ENCODE measurements around the gene TXLNA. TPM values are rescaled to one million over a fixed set of nuclear protein-coding genes. Genes with fewer than 3 reads are reported as not detected.

The TXLNA gene
- total RNA-seq, 2 donors from 2014 or later: 97.1 to 113 TPM

GRCh38 chr1:32192220-32192948, 12.9 kb downstream of the TXLNA start:
- DNase-seq: no peak
- Mint-ChIP-seq H3K27ac (no peak overlapping the region), H3K4me1 (ENCODE audit: low read depth) (peaks cover 67% of the 10 kb centered on the region), H3K9me3 (no peaks in the 10 kb centered on the region), H3K27me3 (ENCODE audit: low read depth) (no peaks in the 10 kb centered on the region), H3K36me3 (ENCODE audit: insufficient read depth in 2 of 2) (peaks cover 18 to 56% of the 10 kb centered on the region in 2 donors), H3K4me3 (no peak overlapping the region)
- no peak for ATAC-seq (replicated peaks in 1 of 2)

- Mint-ChIP-seq H3K4me3 (no peak overlapping the region), H3K9me3 (no peaks in the 10 kb centered on the region), H3K27ac (no peak overlapping the region), H3K4me1 (ENCODE audit: low read depth) (peaks cover 82% of the 10 kb centered on the region), H3K27me3 (ENCODE audit: low read depth) (no peaks in the 10 kb centered on the region), H3K36me3 (ENCODE audit: insufficient read depth in 2 of 2) (peaks cover 15 to 42% of the 10 kb centered on the region in 2 donors)
- no peak for DNase-seq
- no peak for ATAC-seq (replicated peaks in 1 of 2)
These were observed 15.5 kb downstream of the TXLNA start for GRCh38 chr1:32194984-32195383.

GRCh38 chr1:32195531-32195930, 16.1 kb downstream of the TXLNA start:
- Mint-ChIP-seq H3K4me3 (no peak overlapping the region), H3K36me3 (ENCODE audit: insufficient read depth in 2 of 2) (peaks cover 12 to 37% of the 10 kb centered on the region in 2 donors), H3K27ac (no peak overlapping the region), H3K27me3 (ENCODE audit: low read depth) (no peaks in the 10 kb centered on the region), H3K4me1 (ENCODE audit: low read depth) (peaks cover 88% of the 10 kb centered on the region), H3K9me3 (no peaks in the 10 kb centered on the region)
- DNase-seq (no peak), ATAC-seq (replicated peaks in 1 of 2) (no peak)

- no peak overlapping the region for H3K27ac Mint-ChIP-seq
- H3K36me3 Mint-ChIP-seq (ENCODE audit: insufficient read depth in 2 of 2): peaks cover 12 to 35% of the 10 kb centered on the region in 2 donors
- no peaks in the 10 kb centered on the region for H3K27me3 Mint-ChIP-seq (ENCODE audit: low read depth)
- ATAC-seq (replicated peaks in 1 of 2): peak in 1 of 2 donors; percentile 11
- peak overlapping the region; percentile 43 to 58 for H3K4me3 Mint-ChIP-seq
- DNase-seq: no peak
- no peaks in the 10 kb centered on the region for H3K9me3 Mint-ChIP-seq
- H3K4me1 Mint-ChIP-seq (ENCODE audit: low read depth): peaks cover 90% of the 10 kb centered on the region
These were observed 16.7 kb downstream of the TXLNA start for GRCh38 chr1:32195972-32196823.

GRCh38 chr1:32197074-32197473, 17.6 kb downstream of the TXLNA start:
- no peak for DNase-seq
- H3K27ac Mint-ChIP-seq: no peak overlapping the region
- ATAC-seq (replicated peaks in 1 of 2): no peak
- no peaks in the 10 kb centered on the region for H3K9me3 Mint-ChIP-seq
- no peaks in the 10 kb centered on the region for H3K27me3 Mint-ChIP-seq (ENCODE audit: low read depth)
- peaks cover 8 to 27% of the 10 kb centered on the region in 2 donors for H3K36me3 Mint-ChIP-seq (ENCODE audit: insufficient read depth in 2 of 2)
- peaks cover 90% of the 10 kb centered on the region for H3K4me1 Mint-ChIP-seq (ENCODE audit: low read depth)
- H3K4me3 Mint-ChIP-seq: no peak overlapping the region

DNA sequence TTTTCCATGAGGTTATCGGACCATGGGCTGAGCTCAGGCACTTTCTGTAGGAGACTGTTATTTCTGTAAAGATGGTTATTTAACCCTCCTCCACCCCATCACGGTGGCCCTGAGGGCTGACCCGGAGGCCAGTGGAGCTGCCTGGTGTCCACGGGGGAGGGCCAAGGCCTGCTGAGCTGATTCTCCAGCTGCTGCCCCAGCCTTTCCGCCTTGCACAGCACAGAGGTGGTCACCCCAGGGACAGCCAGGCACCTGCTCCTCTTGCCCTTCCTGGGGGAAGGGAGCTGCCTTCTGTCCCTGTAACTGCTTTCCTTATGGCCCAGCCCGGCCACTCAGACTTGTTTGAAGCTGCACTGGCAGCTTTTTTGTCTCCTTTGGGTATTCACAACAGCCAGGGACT, 18.4 kb downstream of the TXLNA start:
- no peak for DNase-seq
- H3K27ac Mint-ChIP-seq: peak overlapping the region; percentile 26
- H3K9me3 Mint-ChIP-seq: no peaks in the 10 kb centered on the region
- H3K4me1 Mint-ChIP-seq (ENCODE audit: low read depth): peaks cover 89% of the 10 kb centered on the region
- peaks cover 8 to 23% of the 10 kb centered on the region in 2 donors for H3K36me3 Mint-ChIP-seq (ENCODE audit: insufficient read depth in 2 of 2)
- H3K4me3 Mint-ChIP-seq: no peak overlapping the region
- ATAC-seq (replicated peaks in 1 of 2): no peak
- H3K27me3 Mint-ChIP-seq (ENCODE audit: low read depth): no peaks in the 10 kb centered on the region

GRCh38 chr1:32198237-32199042, 19.0 kb downstream of the TXLNA start:
- H3K4me3 Mint-ChIP-seq: peak overlapping the region in 1 of 2 donors; percentile 24
- H3K27me3 Mint-ChIP-seq (ENCODE audit: low read depth): no peaks in the 10 kb centered on the region
- peaks cover 86% of the 10 kb centered on the region for H3K4me1 Mint-ChIP-seq (ENCODE audit: low read depth)
- no peak for ATAC-seq (replicated peaks in 1 of 2)
- H3K9me3 Mint-ChIP-seq: no peaks in the 10 kb centered on the region
- H3K27ac Mint-ChIP-seq: no peak overlapping the region
- peaks cover 8 to 17% of the 10 kb centered on the region in 2 donors for H3K36me3 Mint-ChIP-seq (ENCODE audit: insufficient read depth in 2 of 2)
- DNase-seq: no peak

GRCh38 chr1:32199043-32199716, 19.7 kb downstream of the TXLNA start:
- H3K4me1 Mint-ChIP-seq (ENCODE audit: low read depth): peaks cover 81% of the 10 kb centered on the region

GRCh38 chr1:32199717-32200072, 20.2 kb downstream of the TXLNA start:
- H3K27ac Mint-ChIP-seq: no peak overlapping the region
- peaks cover 78% of the 10 kb centered on the region for H3K4me1 Mint-ChIP-seq (ENCODE audit: low read depth)
- H3K27me3 Mint-ChIP-seq (ENCODE audit: low read depth): no peaks in the 10 kb centered on the region
- peak overlapping the region; percentile 88 to 90 for H3K4me3 Mint-ChIP-seq
- peaks cover 2 to 8% of the 10 kb centered on the region in 2 donors for H3K36me3 Mint-ChIP-seq (ENCODE audit: insufficient read depth in 2 of 2)
- DNase-seq (no peak), ATAC-seq (replicated peaks in 1 of 2) (no peak)
- no peaks in the 10 kb centered on the region for H3K9me3 Mint-ChIP-seq

More at GRCh38 chr1:32199043-32199716, 19.7 kb downstream of the TXLNA start:
- no peak for ATAC-seq (replicated peaks in 1 of 2)
- Mint-ChIP-seq H3K36me3 (ENCODE audit: insufficient read depth in 2 of 2) (peaks cover 3 to 11% of the 10 kb centered on the region in 2 donors), H3K9me3 (no peaks in the 10 kb centered on the region), H3K27me3 (ENCODE audit: low read depth) (no peaks in the 10 kb centered on the region), H3K4me3 (peak overlapping the region in 1 of 2 donors; percentile 90), H3K27ac (no peak overlapping the region)
- DNase-seq: no peak

DNA sequence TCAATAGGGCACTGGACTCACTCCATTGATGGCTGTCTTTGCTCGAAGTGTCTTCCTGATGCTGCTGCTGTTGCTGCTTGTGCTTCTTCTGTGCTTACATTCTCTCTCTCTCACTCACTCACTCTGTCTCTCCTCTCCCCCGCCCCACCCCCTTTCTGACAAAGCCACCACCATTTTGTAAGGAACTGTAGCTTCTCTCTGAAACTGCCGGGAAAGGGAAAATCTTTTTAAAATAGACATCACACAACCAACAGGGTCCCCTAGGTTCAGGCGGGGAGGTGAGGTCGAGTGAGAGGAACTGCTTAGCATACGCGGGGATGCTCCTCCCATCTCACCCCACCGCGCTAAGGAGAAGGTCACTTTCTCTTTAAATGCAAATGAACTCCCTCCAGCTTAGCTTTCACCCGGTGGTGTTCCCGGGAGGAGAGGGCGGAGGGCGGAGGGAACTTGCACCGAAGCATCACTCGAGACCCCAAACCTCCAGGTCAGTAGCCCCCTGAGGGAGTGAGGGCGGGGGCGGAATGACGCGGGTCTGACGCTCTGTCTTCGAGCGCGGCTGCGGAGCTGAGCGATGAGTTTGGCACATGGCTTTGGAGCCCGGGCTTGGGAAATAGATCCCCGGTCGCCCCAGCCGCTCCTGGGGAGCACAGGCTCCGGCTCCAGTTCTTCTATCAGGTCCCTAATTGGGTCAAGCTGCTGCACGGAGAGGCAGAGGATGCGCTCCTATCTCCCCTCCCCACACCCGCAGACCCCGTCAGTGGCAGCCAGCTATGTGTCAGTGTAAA, 20.9 kb downstream of the TXLNA start, which contains the start of gene CCDC28B:
CCDC28B (plus strand) TSS at position 370 of the 785 bp plus-strand sequence. CDS start 1,341 bp downstream, outside the sequence.
- H3K36me3 Mint-ChIP-seq (ENCODE audit: insufficient read depth in 2 of 2): peaks cover 0 to 7% of the 10 kb centered on the region in 2 donors
- peak within 1 kb of the TSS; percentile 88 to 90 for H3K4me3 Mint-ChIP-seq
- DNase-seq (peak; percentile 45 to 56), ATAC-seq (replicated peaks in 1 of 2) (peak; percentile 42 to 48)
- peak within 1 kb of the TSS; percentile 90 for H3K27ac Mint-ChIP-seq
- H3K4me1 Mint-ChIP-seq (ENCODE audit: low read depth): peaks cover 75% of the 10 kb centered on the region
- no peaks in the 10 kb centered on the region for H3K9me3 Mint-ChIP-seq
- no peaks in the 10 kb centered on the region for H3K27me3 Mint-ChIP-seq (ENCODE audit: low read depth)

- Mint-ChIP-seq H3K27ac (peak overlapping the region; percentile 90), H3K9me3 (no peaks in the 10 kb centered on the region), H3K36me3 (ENCODE audit: insufficient read depth in 2 of 2) (peaks cover 0 to 6% of the 10 kb centered on the region in 2 donors), H3K27me3 (ENCODE audit: low read depth) (no peaks in the 10 kb centered on the region), H3K4me3 (peak overlapping the region; percentile 88 to 90), H3K4me1 (ENCODE audit: low read depth) (peaks cover 68% of the 10 kb centered on the region)
- DNase-seq (peak; percentile 79 to 81), ATAC-seq (replicated peaks in 1 of 2) (peak; percentile 42 to 58)
These were observed 21.8 kb downstream of the TXLNA start for GRCh38 chr1:32201011-32201855.
